Stomach smooth muscle (tissue), 2 donors: ENCODE measurements around the gene TMEM18.

Experiments used
- H3K27ac ChIP-seq: one replicate; pipeline ENCODE4 v1.7.0; 2013; ENCODE audit warnings: mild to moderate bottlenecking, low read length, inconsistent platforms
- H3K27me3 ChIP-seq, 2 donors: one replicate each; pipeline ENCODE4 v1.7.0; 2013; ENCODE audit warnings: low read length in 2 of 2; ENCODE audit not compliant: insufficient read depth in 2 of 2, control insufficient read depth in 1 of 2
- H3K36me3 ChIP-seq, 2 donors: one replicate each; pipeline ENCODE4 v1.7.0; 2013; ENCODE audit warnings: low read length in 2 of 2; ENCODE audit not compliant: control insufficient read depth in 2 of 2, insufficient read depth in 2 of 2
- H3K4me1 ChIP-seq: one replicate; pipeline ENCODE4 v1.7.0; 2013; ENCODE audit warnings: low read length; ENCODE audit not compliant: control insufficient read depth, insufficient read depth
- H3K4me3 ChIP-seq, 2 donors: one replicate each; pipeline ENCODE4 v1.7.0; 2013; ENCODE audit warnings: low read length in 2 of 2
- H3K9ac ChIP-seq, 2 donors: one replicate each; pipeline ENCODE4 v1.7.0; 2013; ENCODE audit warnings: low read length in 2 of 2, mild to moderate bottlenecking in 1 of 2
- H3K9me3 ChIP-seq, 2 donors: one replicate each; pipeline ENCODE4 v1.7.0; 2013; ENCODE audit warnings: low read length in 2 of 2; ENCODE audit not compliant: control insufficient read depth in 2 of 2
- donor health status: healthy.
- donor health status: Pancreatic carcinoma.

Gene TMEM18

GRCh38 chr2:664063-664462, 13.1 kb downstream of the TMEM18 start:
- no peaks in the 10 kb centered on the region for H3K4me1 ChIP-seq
- H3K9ac ChIP-seq, result no peak overlapping the region
- peaks cover 6 to 9% of the 10 kb centered on the region in 2 donors for H3K27me3 ChIP-seq
- H3K27ac ChIP-seq, result no peak overlapping the region
- H3K36me3 ChIP-seq, result peaks cover 27 to 29% of the 10 kb centered on the region in 2 donors
- peaks cover 7 to 10% of the 10 kb centered on the region in 2 donors for H3K9me3 ChIP-seq
- H3K4me3 ChIP-seq, result no peak overlapping the region

- Histone ChIP-seq H3K9me3 (peaks cover 7 to 10% of the 10 kb centered on the region in 2 donors), H3K4me1 (no peaks in the 10 kb centered on the region), H3K36me3 (peaks cover 19 to 20% of the 10 kb centered on the region in 2 donors), H3K4me3 (no peak overlapping the region), H3K27me3 (peaks cover 9 to 10% of the 10 kb centered on the region in 2 donors), H3K9ac (no peak overlapping the region), H3K27ac (no peak overlapping the region)
These were observed 14.0 kb downstream of the TMEM18 start for GRCh38 chr2:663221-663620.

- no peaks in the 10 kb centered on the region for H3K4me1 ChIP-seq
- no peak overlapping the region for H3K27ac ChIP-seq
- H3K9me3 ChIP-seq, result peaks cover 7 to 10% of the 10 kb centered on the region in 2 donors
- no peak overlapping the region for H3K4me3 ChIP-seq
- no peak overlapping the region for H3K9ac ChIP-seq
- peaks cover 11 to 16% of the 10 kb centered on the region in 2 donors for H3K36me3 ChIP-seq
- H3K27me3 ChIP-seq, result peaks cover 13 to 17% of the 10 kb centered on the region in 2 donors
These were observed 15.9 kb downstream of the TMEM18 start for GRCh38 chr2:661360-661635.

GRCh38 chr2:660586-661359, 16.4 kb downstream of the TMEM18 start:
- peaks cover 13 to 17% of the 10 kb centered on the region in 2 donors for H3K27me3 ChIP-seq
- H3K27ac ChIP-seq, result no peak overlapping the region
- no peak overlapping the region for H3K9ac ChIP-seq
- H3K36me3 ChIP-seq, result peaks cover 6 to 11% of the 10 kb centered on the region in 2 donors
- no peak overlapping the region for H3K4me3 ChIP-seq
- peaks cover 7 to 9% of the 10 kb centered on the region in 2 donors for H3K9me3 ChIP-seq
- H3K4me1 ChIP-seq, result no peaks in the 10 kb centered on the region

- H3K9ac ChIP-seq, result no peak overlapping the region
- H3K9me3 ChIP-seq, result peaks cover 1 to 2% of the 10 kb centered on the region in 2 donors
- peaks cover 4% of the 10 kb centered on the region in 2 donors for H3K36me3 ChIP-seq
- peaks cover 13 to 17% of the 10 kb centered on the region in 2 donors for H3K27me3 ChIP-seq
- no peak overlapping the region for H3K27ac ChIP-seq
- H3K4me1 ChIP-seq, result no peaks in the 10 kb centered on the region
- H3K4me3 ChIP-seq, result no peak overlapping the region
These were observed 17.2 kb downstream of the TMEM18 start for GRCh38 chr2:660029-660428.

GRCh38 chr2:658426-658825, 18.8 kb downstream of the TMEM18 start:
- H3K27ac ChIP-seq, result no peak overlapping the region
- peaks cover 15 to 17% of the 10 kb centered on the region in 2 donors for H3K27me3 ChIP-seq
- no peak overlapping the region for H3K9ac ChIP-seq
- H3K4me3 ChIP-seq, result no peak overlapping the region
- H3K4me1 ChIP-seq, result no peaks in the 10 kb centered on the region
- peaks cover 0 to 3% of the 10 kb centered on the region in 2 donors for H3K36me3 ChIP-seq
- no peaks in the 10 kb centered on the region for H3K9me3 ChIP-seq

- Histone ChIP-seq H3K36me3 (no peaks in the 10 kb centered on the region), H3K4me1 (no peaks in the 10 kb centered on the region), H3K27ac (no peak overlapping the region), H3K27me3 (peaks cover 15 to 17% of the 10 kb centered on the region in 2 donors), H3K9ac (no peak overlapping the region), H3K4me3 (no peak overlapping the region), H3K9me3 (no peaks in the 10 kb centered on the region)
These were observed 19.4 kb downstream of the TMEM18 start for GRCh38 chr2:657766-658165.

- H3K36me3 ChIP-seq, result no peaks in the 10 kb centered on the region
- no peak overlapping the region for H3K27ac ChIP-seq
- no peaks in the 10 kb centered on the region for H3K9me3 ChIP-seq
- no peaks in the 10 kb centered on the region for H3K4me1 ChIP-seq
- no peak overlapping the region for H3K9ac ChIP-seq
- H3K4me3 ChIP-seq, result no peak overlapping the region
- peaks cover 15 to 17% of the 10 kb centered on the region in 2 donors for H3K27me3 ChIP-seq
These were observed 20.5 kb downstream of the TMEM18 start for GRCh38 chr2:656676-657075.

- Histone ChIP-seq H3K36me3 (no peaks in the 10 kb centered on the region), H3K4me3 (no peak overlapping the region), H3K27ac (no peak overlapping the region), H3K9ac (no peak overlapping the region), H3K4me1 (no peaks in the 10 kb centered on the region), H3K27me3 (peaks cover 15% of the 10 kb centered on the region in 2 donors), H3K9me3 (no peaks in the 10 kb centered on the region)
These were observed 21.6 kb downstream of the TMEM18 start for GRCh38 chr2:655626-656025.

- Histone ChIP-seq H3K36me3 (no peaks in the 10 kb centered on the region), H3K27ac (no peak overlapping the region), H3K9me3 (no peaks in the 10 kb centered on the region), H3K9ac (no peak overlapping the region), H3K4me3 (no peak overlapping the region), H3K27me3 (peaks cover 13 to 16% of the 10 kb centered on the region in 2 donors), H3K4me1 (no peaks in the 10 kb centered on the region)
These were observed 22.3 kb downstream of the TMEM18 start for GRCh38 chr2:654896-655295.

GRCh38 chr2:653645-654425, 23.4 kb downstream of the TMEM18 start:
- Histone ChIP-seq H3K9ac (no peak overlapping the region), H3K36me3 (no peaks in the 10 kb centered on the region), H3K27ac (no peak overlapping the region), H3K4me3 (no peak overlapping the region), H3K9me3 (no peaks in the 10 kb centered on the region), H3K4me1 (no peaks in the 10 kb centered on the region), H3K27me3 (peaks cover 7 to 14% of the 10 kb centered on the region in 2 donors)
